SK-N-MC (cell line): ENCODE results near the gene S1PR4.

Experiments
- EZH2 ChIP-seq: fragments of 200-600 bp; sonication (generic); IDR thresholded peaks from one replicate; pipeline ENCODE4 v1.6.1; 2017; ENCODE audit warnings: antibody characterized with exemption
- FOXP2 ChIP-seq: optimal IDR thresholded peaks from 2 replicates; pipeline ENCODE3; 2011; ENCODE audit warnings: mild to moderate bottlenecking, moderate library complexity; ENCODE audit not compliant: insufficient read depth; ENCODE audit errors: extremely low read length, control extremely low read depth
- POLR2AphosphoS5 ChIP-seq: IDR thresholded peaks from 2 replicates; pipeline ENCODE4 v1.6.1; 2012; ENCODE audit warnings: mild to moderate bottlenecking, low read depth, low read length, borderline replicate concordance

GRCh38 chr19:3153286-3154230 is 25.0 kb upstream of the S1PR4 start:
- TF ChIP-seq FOXP2 (no peak), POLR2AphosphoS5 (no peak), EZH2 (no peak)
